Stimulated activated naive CD4-positive, alpha-beta T cell treated with Interleukin-2 at 50 U/mL for 16 hours (primary cell): ENCODE results near the gene PEX26.
A peak's percentile ranks its signal among the peaks of the same experiment; 100 is the strongest.
"Not testable (repeated sequence)": the region's sequence is repeated elsewhere in the genome, so short reads cannot be mapped to it uniquely, and the experiment has no call there.

Experiments used
- DNase-seq: peaks from one replicate; lab custom pipeline; 2025; lab: John Stamatoyannopoulos, UW

The PEX26 gene

GRCh38 chr22:18096823-18097222 is 19.0 kb downstream of the PEX26 start:
- DNase-seq: peak; percentile 13

GRCh38 chr22:18100781-18101180 is 23.0 kb downstream of the PEX26 start:
- DNase-seq: no peak

- no peak for DNase-seq
Observed at GRCh38 chr22:18101536-18101935, 23.7 kb downstream of the PEX26 start.

DNA sequence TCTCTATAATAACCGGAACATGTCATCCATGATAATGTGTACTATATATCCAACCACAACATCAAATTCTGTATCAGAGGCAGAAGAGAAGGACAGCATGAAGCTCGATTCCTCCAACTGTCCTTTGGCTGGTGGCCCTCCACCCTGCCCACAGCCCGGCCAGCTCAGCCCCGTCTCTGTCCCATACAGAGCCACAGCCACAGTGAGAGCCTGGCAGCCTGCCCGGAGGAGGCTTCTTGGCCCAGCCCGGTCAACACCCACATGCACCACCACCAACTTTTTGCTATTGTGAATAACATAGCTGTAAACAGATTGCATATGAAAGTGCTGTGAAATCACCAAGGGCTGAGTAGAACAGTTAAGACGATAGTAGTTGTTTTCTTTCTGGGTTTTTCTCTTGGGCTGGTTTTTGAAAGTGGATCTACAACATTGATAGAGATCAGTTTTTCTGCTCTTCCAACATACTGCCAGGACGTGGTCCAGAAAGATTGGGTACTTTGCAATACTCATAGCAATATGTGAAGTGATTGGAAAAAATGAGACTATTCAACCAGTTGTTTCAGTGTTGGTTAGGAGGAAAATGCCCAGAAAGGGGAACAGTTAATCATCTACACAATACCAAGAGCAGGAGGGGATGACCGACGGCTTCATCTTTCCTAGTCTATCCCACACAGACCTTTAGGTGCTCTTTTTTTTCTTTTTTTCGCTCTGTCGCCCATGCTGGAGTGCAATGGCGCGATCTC is 25.9 kb downstream of the PEX26 start:
- peak; percentile 16 for DNase-seq

DNA sequence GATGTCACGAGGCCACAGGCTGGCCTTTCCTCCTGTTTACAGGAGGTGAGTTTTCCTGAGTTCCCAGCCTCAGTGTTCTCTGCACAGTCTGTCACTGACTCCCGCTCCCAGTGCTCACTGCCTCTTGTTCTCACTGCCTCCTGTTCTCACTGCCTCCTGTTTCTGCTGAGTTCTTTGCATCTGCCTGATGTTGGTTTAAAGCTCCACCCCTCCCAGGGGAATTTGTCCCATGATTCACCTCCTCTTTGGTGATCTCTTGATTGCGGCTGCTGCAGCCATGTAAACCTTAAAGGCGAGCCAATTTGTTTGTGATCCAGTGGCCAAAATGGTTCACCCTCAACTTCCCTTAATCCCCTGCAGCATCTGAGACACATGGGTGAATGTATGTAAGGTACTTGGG is 26.8 kb downstream of the PEX26 start:
- no peak for DNase-seq

- DNase-seq: not testable (repeated sequence)
Observed at GRCh38 chr22:18105981-18106380, 28.2 kb downstream of the PEX26 start.

- DNase-seq: peak; percentile 12
Observed at GRCh38 chr22:18106550-18107341, 29.0 kb downstream of the PEX26 start.

- no peak for DNase-seq
Observed at GRCh38 chr22:18108187-18108586, 30.4 kb downstream of the PEX26 start.

DNA sequence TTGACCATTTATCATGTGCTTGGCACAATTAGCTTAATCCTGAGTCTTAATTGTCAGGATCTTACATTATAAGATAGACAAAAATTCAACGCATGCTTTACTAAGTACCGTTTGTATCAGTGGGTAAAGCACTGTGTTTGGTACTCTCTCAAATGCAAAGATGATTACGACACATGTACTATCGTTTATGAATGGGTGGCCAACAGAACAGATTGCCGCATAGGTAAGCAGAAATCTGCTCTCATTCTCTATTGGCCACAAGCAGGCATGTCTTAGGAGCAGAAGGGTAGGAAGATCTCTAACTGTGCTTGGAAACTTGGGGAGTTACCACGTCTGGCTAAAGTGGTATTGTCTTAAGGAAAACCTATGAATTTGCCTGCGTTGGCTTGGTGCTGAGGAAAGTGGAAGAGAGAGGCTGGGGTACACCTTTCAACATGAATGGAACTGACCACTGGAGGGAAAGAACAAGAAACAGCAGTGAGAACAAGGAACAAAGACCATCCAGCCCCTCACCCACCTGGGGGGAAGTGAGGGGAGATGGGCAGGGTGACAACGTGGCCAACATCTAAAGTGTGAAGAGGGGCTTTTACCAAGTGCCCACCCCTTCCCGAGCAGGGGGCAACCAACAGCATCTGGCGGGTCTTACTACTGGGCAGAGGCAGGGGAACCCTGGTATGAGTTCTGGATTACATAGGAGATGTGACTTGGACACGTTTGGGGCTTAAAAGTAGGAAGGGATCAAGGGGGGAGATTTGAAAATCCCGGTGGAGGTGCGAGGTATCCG is 31.8 kb downstream of the PEX26 start:
- DNase-seq: no peak

DNA sequence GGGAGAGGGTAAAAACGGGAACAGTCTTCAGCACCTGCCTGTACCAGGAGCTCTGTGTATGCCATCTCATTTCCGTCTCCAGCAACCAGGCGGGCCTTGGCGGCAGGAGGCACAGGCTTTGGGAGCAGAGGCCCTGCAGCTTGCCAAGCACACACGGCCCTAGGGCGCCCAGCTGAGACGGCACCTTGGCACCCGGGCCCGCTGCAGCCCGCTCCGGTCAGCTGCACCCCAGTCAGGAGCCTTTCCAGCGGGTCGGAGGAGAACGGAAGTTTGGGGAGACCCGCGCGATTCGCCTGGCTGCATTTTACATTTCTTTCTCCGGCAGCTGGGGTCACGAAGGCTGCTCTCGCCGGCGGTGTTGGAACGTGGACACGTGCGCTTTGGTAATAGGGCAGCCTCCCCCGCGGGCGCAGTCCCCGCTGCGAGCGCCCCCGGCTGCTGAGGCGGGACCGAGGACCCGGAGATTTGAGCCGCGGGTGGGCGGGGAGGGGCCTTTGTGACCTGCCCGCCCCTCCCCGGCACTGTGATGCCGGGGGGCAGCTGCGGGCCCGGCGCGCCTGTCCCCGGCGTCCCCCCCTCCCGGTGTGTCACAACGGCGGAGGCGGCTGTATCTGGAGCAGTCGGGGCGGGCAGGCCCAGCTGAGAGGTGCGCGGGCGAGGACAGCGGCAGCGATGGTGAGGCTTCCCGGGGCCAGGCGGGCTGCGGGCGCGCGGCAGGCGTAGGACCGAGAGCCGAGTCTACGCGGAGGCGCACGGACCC is 32.6 kb downstream of the PEX26 start, which contains the start of gene TUBA8:
Gene TUBA8, plus strand, starts transcription at position 616 of the 760 bp plus-strand sequence. Its CDS starts 57 bp downstream, at position 673.
- peak; percentile 47 for DNase-seq

DNA sequence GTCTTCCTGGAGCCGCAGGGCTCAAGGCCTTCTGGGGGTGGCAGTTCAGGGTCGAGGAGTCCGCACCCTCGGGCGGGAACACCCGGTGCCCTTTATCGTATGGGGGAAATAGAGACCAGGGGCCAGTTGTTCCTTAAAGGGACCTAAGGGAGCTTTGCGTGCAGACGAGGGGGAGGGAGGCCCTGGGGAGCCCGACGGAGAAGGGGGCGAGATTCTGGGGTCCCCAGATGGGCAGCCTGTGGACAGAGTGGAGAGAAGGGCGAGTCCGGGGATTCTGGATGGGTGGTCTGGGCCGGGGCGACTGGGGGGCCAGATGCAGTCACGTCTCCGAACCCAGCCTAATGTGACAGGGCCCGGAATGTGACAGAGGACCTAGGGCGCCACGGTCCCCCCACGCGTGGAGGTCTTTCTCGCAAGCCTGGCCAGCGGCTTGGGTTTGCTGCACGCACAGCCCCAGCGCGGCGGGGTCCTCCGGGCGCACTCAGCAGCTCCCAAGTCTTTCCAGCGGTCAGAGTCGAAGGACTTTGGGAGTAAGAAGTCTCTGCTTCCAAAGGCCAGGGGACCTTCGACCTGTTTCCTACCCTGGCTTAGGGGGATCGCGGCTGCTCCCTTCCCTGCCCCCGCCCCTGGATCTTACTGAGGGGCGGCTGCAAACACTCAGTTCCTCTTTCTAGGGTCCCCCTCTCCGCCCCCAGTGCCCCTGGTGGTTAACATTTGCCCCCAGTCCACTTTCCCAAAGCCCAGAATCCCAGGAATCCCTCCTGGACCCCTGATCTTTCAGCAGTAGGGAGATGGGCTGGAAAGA is 33.4 kb downstream of the PEX26 start:
- no peak for DNase-seq

DNA sequence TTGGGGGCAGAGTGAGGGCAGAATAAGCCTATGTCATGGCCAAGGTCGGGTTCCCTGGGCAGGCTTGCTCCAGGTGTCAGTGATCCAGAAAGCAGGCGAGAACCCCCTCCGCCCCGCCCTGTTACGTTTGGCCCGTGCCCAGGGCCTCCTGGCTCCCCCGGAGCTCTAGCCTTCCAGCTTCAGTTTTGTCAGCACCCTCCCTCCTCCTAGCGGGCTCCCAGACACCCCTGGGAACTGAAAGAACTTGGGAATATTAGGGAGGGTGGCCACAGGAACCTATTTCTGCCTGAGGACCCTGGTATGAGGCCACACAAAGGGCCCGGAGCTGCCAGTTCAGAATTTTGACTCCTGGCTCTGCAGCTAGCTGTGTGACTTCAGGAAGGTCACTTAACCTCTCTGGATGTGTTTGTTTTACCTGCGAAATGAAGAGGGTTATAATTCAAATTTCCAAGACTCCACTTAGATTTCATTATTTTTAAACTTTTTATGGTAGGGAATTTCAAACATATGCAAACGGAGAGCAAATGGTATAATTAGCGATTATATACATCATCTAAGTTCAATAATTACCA is 34.1 kb downstream of the PEX26 start:
- no peak for DNase-seq

DNA sequence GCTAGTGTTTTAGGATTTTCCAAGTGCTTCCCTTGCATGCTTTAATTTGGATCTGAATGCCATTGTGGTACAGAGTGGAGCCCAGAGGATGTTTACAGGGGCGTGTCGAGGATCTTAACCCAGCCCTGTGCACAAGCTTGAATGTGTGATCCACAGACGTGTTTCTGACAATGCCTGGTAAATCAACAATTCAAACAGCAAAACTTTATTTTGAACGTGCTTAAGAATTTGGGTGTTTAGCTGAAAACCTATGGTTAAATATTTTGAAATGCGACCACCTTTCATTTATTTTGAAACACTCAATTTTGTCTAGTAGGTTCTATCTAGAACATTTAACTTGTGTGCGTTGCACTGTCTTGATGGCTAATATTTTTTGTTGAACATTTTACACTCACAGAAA is 34.6 kb downstream of the PEX26 start:
- no peak for DNase-seq

GRCh38 chr22:18113680-18114394 is 36.0 kb downstream of the PEX26 start:
- no peak for DNase-seq

DNA sequence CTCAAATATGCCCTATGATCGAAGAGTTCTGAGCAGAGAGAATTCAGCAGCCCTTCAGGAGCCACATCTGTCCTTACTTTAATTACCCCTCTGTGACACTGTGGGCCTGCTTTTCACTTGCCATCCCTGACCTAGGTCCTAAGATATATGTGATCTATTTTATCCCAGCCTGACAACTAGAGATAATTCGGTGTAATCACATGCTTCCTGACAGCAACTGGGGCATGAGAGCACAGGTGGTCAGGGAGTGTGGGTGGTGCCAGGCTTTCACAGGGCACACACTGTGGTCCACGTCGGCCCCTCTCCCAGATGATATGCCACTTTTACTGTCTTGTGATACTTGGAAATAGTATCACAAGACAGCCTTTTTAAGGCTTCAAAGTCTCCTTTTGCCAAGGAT is 36.7 kb downstream of the PEX26 start:
- DNase-seq: no peak

DNA sequence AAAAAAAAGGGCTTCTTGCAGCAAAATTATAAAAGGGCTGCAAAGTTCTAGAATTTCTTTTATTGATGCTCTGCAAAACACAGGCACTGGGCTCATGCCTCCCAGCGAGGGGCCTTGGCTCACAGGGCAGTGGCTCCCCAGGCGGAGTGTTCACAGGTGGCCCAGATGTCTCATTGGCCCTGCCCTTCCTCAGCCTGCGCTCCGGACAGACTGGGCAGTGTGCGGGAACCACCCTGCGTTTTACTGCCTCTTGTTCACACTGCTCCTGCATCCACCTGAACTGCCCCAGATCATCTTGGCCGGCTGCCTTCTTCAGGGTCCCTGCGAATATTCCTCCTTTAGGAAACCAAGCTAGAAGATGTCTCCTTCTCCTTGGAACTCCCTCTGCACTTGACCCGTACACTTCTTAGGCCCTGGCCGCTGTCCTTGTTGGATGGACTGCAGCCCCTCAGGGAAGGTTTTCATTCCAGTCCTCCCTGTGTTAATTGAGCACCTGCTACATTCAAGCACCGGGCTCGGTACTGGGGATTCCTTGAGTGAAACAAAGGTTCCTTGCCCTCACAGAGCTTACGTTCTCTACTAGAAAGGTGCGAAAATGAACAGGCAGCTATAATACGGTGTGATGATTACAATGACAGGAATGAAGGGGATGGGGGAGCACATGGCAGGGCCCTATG is 37.3 kb downstream of the PEX26 start:
- no peak for DNase-seq

DNA sequence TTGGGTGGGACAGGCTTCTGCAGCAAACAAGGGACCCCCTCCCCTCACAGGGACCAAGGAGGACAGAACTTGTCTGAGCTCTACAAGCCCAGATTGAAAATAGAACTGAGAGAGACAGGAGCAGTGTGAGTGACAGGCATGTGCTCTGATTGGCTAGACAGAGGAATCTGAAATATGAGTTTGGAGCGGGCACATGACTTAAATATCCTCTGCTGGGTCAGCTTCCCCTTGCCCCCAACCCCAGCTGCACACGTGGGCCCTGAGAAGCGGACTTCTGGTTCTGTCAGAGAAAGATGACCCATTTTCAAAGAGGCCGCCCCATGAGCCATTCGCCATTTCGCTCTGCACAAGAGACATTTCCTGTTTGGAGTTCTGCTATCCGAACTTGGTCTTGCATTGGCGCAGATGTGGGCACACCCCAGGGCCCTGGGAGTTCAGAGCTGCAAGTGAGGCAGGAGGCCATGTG is 38.1 kb downstream of the PEX26 start:
- DNase-seq: no peak

DNA sequence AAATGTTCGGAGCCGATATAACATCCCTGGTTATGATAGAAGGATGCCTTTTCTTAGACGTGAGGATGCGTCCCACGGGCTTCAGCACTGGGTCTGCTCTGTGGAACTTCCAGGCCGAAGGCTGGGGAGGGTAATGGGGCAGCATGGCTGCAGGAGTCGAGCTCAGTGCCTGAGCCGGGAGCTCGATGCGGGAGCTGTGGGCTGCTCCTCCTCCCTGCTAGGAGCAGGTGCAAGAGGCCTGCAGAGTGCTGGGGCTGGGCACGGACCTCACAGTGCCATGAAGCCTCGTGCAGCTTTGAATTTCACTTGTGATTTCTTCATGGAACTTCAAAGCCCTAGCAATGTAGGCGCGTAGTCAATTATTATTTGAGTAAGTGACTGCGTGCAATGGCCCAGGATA is 38.8 kb downstream of the PEX26 start:
- no peak for DNase-seq

- no peak for DNase-seq
Observed at GRCh38 chr22:18118345-18118915, 40.6 kb downstream of the PEX26 start.
